ENCODE measurements around the gene SCD5.

The SCD5 gene

DNA sequence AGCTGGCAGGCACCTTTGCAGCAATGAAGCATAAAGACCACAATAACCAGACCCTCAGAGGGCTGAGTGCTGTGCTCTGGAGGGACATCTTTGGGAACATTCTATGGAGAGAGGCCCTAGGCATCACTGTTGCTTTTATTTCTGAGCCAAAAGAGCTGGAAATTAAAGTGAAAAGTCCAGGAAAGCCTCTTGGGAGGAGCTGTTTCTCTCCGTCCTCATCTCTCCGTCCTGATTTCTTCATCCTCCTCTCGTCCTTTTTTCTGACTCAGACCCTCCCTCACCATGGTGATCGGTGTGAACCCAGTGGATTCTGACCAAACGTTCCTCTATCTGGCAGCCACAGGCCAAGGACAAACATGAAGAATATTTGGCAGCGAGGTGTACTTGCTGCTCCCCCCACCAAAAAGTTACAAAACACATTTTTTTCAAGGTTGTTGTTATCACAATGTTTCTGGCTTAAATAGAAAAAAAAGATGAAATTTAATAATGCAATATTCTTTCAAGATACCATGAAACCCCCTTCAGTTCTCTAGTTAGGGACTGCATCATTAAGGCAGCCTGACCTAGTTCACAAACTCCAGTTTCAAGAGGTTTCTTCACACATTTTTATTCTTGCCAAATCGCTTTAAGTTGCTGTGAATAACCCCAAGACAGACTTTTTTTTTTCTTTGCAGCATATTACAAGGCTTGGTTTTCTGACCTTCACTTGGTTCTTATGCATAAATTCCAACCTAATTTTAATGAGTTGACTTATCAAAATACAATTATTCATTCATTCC is 80.2 kb downstream of the SCD5 start:
- no peak for DNase-seq

DNA sequence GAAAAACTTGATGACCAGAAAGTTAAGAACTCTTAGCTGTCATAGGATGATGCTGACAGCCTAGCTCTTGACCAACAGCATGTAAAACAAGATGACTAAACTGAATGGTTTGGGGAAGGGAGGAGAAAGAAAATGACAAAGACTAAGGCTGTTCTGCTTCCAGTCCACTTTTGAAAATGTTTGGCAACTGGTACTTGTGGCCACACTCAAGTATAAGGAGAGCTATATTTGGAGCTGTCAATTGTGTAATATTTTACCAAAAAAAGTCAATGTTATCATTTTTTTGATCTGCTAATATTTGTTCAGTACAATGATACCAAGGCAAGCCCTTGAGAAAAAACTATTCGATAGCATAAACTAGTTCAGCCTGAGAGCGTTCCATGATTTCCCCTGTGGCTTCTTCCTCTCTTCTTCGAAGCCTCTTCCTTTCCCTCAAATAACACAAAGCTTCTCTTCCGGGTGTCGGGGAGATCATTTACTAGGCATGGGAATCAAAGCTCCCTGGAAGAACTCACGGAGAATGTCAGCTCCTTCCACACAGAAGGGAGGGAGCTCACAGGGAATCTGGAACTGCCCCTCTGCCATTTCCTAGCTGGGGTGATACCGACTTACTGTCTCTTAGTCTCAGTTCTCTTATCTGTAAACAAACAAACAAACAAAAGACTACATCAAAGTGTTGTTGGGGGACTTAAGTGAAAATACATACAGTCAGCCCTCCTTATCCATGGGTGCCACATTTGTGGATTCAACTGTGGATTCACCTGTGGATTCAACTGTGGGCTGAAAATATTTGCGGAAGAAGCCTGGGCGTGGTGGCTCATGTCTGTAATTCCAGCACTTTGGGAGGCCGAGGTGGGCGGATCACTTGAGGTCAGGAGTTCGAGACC is 82.6 kb downstream of the SCD5 start:
- DNase-seq = no peak

DNA sequence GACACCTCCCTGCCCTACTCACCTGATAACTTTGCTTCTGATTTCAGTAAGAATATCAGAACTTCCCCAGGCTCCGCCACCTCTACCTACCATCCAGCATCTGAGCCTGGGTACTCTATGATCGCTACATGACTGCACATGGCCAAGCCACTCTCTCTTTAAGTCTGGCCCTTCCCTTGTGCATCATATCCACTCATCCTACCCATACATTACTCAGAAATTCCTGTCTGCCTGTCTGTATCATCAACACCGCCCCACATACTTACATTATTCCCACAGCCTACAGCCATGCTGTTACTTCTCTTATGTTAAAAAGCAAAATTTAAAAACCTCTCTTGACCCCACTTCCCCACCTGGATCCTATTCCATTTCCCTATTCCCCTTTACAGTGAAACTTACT is 84.7 kb downstream of the SCD5 start:
- no peak for DNase-seq

DNA sequence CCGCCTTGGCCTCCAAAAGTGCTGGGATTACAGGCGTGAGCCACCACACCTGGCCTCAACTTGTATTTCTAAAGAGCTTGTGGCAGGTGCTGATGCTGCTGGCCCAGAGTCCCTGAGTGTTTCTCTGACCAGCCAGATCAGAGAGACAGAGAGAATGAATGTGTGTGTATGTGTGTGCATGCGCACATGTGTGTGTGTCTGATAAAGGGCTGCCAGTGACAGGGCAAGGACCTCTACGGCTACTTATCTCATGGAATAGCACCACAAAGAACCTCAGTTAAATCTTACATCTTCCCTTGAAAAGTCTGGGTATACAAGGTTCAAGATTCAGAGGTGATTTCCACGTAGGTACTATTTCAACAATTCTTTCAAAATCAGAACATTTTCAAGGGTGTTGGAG is 86.0 kb downstream of the SCD5 start:
- no peak for DNase-seq

DNA sequence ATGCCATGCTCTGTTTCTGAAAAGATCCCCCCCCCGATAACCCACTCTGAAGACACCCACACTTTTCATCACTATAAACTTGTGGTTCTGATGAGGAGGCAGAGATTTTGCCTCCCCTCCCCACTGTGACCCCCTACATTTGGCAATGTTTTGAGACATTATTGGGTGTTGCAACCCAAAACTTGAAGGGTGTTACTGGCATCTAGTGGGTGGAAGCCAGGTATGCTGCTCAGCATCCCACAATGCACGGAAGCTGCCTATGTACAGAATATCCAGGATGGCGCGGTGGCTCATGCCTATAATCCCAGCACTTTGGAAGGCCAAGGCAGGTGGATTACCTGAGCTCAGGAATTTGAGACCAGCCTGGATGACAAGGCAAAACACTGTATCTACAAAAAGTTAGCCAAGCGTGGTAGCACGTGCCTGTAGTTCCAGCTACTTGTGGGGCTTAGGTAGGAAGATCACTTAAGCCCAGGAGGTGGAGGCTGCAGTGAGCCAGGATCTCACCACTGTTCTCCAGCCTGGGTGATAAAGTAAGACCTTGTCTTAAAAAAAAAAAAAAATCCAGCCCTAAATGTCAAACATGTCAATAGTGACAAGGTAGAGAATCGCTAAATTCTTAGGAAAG is 87.3 kb downstream of the SCD5 start:
- DNase-seq = no peak

DNA sequence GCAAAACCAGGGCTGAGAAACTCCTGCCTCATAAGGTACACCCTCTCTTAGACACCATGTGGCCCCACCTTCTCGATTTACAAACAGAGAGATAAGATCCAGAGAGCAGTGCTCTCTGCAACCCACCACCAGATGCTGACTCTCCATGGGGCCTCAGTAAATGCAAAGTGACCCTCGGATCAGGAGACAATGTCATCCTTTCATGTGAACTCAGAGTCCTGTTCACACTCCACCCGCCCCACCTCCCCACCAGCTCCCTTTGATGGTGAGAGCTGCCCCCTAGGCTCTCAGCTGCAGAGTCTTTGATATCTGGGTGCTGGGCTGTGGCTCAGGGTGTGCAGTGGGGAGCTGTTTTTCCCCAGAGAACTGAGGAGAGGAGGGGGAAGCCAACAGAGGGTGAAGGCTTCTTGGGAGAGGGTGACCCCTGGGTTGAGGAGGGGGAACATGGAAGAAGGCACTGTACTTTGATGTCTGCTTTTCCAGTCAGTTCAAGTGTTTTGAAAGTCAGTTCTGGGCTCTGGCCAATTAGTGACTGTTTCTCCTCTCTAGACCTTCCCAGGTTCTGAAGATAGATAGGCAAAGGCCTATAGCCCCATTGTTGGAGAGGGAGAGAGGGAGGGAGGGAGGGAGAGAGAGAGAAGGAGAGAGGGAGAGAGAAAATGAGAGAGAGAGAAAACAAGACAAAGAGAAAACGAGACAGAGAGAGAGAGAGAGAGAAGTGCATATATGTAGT is 88.2 kb downstream of the SCD5 start:
- no peak for DNase-seq

DNA sequence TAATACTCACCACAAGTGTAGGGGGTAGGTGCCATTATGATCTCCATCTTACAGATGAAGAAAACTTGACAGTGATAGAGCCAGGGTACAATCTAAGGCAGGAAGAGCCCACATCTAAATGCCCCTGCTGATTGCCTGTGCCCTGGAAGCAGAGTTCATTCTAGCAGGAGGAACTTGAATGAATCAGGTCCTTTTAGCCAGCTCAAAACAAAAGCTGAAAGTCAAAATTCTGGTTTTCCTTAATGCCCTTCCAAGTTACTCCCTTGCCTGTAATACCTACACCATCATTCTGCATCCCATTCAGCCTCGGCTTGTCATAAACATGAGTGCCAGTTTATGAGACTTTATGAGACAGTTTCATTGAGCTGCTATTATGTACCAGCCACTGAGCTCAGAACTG is 89.6 kb downstream of the SCD5 start:
- no peak for DNase-seq

DNA sequence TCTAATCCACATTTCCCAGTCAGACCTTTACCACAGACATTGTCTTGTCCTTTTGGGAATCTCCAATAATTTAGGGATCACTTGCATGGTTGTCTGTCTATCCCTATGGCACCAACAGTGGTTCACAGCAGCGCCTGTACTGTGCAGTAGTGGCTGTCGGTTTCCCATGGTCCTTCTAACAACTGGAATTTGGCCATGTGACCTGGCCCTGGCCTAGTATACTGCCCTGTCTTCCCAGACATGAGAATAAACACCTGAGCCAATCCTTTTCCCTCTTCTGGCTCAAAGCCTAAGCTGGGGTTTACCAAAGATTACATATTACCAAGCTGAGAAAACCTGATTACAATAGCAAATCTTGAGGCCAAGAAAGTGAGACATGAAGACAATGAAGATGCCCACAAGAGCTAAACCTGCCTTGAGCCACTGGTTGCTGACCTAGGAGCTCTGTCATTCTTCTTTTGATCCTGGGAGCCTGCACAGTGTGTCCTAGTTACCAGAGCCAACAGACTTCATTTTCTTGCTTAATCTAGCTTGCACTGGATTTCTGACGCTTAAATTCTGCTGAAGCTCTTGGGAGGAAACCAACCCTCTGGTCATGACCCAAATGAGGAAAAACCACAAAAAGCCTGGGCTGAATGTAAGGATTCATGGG is 92.1 kb downstream of the SCD5 start:
- no peak for DNase-seq

DNA sequence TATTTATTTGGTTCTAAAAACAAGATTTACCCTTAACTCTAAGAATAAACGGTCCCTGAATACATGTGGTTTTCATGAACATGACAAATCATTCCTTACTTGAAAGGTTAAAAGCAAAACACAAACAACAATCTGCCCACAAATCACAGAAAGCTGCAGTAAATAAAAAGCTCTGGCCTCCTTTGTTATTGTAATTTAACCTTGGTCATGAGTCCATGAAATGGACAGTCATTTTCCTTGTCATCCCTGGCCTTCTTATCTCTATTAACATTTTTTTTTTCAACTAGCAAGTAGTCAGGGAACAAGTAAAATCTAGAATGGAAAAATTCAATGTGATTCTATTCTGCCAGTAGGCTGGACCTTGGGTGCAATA is 92.7 kb downstream of the SCD5 start:
- DNase-seq = no peak

DNA sequence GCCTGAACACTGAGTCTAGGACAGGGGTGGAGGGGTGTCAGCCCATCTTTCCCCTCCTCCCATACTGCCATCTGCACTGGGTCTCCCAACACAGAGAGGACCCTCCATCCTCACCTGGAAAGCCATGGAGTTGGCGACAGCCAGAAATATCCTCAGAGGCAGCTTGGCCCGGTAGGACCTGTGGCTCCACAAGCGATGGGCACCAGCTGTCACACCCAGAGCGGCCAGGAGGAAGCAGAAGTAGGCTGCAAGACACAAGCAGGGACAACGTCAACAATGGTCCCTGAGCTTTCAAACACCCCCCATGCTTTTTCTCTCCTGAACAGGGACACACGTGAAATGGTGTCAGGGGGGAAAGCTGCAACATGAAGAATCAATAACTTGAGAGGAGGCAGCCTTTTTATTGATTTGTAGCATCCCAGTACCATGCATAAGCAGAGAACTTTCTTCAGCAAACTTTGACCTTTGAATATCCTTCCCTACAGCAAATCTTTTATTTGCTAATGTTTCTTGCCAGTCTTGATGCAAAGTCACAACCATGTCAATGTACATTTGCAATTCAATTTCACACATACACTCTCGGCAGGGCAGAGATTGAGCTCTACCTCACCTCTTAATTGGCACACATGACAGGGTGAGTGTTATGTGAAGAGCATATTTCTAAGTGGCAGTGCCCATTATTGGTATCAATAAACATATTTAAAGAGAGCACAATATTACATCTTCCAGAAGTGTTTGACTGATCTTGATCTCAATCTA is 93.2 kb downstream of the SCD5 start:
- DNase-seq = no peak

DNA sequence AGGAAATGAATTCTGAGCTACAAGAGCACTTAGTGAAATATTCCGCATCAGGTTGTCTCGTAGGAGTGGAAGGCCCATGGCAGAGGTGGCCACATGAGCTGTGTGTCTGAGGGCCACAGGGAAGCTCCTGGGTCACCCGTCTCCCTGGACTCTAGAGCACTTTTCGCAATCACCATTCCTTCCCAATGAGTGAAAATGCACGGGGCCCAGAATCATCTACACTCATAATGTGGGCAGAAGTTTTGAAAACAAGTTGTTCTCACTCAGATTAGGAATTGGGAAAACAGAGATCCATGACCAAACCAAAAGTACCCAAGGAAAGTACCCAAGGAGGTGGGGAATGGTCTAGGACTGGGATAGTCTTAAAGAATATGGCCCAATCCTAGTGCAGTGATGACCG is 94.4 kb downstream of the SCD5 start:
- DNase-seq = no peak

DNA sequence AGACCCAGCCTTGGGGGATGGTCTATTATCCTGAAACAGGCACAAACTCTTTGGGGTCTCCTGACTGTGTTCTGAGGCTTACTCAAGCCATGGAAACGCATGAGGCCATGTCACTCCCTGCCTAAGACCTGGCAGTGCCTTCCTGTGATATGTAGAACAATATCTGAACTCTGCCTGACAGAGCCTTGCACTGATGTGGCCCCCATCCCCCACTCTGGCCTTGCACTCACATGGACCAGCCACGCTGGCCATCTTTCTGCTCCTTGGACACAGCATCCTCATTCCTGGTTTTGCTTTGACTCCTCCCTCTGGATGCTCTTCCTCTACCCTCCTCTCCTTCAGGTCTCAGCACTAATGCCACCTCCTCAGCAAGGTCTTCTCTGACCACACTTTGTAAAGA is 100.2 kb downstream of the SCD5 start:
- DNase-seq = no peak

DNA sequence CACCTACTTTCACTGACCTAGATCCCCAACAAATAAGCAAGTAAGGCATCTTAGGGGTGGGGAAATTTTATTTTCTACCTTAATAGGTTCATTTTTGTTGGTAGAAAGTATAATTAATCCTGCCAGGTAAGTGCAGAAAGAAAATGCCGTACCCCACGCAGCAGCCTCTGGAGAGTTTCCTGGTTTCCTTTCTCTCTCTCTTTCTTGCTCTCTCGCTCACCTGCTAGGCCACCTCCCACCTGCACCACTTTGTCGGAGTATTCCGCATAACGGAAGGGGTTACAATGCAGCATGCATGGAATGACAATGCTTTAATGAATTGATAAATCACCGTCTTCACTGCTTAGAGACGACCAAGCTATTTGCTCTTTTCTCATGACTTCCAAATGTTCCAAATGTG is 101.0 kb downstream of the SCD5 start:
- no peak for DNase-seq

DNA sequence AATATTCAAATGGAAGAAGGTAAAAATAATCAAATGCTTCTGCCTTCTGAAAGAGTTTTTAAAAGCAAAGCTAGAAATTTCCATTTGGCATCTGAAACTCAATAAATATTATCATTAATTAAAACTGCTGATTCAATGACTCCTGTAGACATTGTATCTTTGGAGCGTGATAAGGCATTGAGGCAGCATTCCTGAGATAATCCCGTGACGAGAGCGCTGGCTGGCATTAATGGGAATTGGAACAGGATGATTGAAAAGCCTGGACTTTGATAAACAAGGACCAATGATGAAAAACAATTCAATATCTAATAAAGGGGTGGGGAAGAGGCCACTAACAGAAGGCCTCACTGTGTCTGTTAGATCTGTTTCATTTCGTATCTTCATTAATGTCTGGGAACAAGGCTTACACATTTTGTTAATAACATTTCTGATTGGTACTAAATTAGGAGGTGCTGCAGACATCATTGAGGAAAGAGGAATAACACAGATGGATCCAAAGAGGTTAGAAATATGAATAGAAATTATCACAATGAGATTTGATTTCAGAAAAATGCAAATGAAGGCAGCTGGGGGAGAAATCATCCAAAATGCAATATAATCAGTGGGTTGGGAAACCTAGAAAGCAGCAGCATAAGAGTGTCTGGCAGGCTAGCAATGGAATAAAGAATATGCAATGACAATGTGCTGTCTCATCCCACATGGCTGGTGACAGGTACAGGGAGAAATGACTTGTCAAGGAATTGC is 102.3 kb downstream of the SCD5 start:
- no peak for DNase-seq

DNA sequence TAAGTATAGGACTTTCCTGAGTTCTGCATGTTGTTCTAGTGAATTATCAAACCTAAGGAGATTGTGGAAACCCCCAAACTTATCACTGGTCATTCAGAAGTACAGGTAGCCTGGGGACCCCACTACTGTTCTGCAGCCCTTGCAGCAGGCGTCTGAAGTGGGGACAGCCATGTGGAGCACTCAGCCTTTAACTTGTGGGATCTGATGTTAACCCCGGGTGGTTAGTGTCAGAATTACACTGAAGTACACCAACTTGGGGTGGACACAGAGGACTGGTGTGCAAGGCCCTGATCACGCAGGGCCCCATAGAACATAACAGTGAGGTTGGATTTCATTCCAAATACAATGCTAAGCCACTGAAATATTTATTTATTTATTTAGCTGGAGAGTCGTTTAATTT is 103.7 kb downstream of the SCD5 start:
- DNase-seq = no peak

DNA sequence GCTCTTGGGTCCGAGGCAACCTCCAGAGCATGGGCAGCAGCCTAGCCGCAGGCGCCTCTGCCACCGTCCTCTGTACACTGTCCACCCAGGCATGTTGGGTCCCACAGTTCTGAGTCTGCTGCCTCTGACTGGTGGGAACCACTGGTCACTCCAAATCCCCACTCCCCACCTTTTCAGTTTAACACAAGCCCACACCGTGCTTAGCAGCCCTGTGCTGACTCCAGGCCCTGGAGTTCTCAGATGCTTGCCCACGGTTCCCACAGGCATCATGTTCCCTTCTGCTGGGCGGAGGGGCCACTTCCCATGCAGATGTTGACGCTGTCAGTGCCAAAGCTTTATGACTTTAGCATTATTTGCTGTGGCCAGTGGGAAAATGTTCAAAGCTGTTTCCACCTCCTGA is 104.5 kb downstream of the SCD5 start:
- DNase-seq = no peak

DNA sequence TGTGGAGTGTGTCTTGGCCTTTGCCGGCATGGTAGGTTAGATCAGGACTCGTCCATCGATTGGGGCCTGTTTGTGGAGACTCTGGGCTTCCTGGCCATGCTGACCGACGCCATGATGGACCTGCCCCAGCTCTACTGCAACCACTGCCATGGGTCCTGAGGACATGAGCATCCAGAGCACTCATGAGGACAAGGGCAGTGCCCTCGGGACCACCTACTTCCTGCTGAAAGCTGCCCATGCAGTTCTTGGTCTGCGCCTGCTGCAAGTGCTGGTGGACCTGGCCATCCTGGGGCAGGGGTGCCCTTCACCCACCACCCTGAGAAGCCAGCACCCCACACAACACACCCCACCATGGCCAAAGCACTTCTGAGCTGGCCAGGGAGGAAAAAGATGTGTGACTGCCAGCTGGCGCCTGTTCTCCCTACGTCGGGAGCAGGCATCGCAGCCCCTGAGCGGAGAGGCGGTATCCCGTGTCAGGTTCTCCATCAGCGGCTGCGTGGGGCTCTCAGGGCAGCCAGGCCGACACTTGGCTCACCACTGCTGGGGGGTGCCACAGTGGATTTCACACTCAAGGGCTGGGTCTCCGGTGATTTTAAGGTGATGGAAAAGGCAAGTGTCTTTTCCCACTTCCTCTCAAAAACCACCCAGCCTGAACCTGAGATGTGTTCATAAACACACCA is 106.4 kb downstream of the SCD5 start:
- no peak for DNase-seq

DNA sequence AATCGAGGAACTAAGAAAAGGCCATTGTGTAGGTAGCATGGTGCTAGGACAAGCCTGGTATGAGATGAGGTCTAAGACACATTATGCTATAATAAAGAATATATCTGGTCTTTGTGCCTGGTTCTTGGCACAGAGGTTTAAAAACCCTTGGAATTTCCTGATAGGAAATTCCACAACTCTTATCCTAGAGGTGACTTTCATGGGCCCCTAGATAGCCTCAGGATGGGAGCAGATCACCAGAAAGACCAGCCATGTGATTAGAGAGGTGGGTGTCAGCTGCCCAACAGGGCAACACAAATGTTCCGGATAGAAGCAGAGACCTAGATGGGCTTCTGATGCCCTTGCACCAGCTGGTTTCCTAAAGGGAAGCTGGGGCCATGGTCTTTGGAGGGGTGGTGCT is 107.2 kb downstream of the SCD5 start:
- DNase-seq = no peak

DNA sequence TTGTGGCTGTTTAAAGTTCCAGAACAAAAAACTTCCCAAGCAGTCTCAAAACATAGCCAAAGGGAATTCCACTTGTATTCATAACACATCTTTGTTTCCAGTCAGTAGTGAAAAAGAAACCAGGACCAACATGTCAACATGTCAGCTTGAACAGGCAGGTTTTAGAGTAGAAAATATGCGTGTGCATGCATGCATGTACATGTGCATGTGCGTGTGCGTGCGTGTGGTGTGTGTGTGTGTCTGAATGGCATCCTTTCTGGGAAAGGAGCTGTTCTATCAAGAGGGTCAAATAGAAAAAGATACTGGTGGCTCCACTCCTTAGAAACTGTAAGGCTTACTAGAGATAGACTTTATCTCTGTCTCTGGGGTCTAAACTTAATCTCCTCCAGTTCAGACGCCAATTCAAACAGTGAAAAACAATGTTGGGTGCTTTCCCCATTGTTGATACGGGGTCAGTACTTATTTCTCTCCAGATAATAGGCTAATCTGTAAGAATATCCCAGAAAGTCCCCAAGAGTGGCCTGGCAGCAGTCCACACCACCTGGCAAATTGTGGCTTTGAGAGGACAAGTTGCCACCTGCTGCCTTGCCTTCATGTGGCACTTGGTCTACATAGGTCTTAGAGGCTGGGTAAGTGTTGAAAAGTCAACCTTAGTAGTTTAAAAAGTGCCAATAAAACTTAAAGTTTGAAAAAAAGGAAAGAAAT is 110.4 kb downstream of the SCD5 start:
- no peak for DNase-seq

DNA sequence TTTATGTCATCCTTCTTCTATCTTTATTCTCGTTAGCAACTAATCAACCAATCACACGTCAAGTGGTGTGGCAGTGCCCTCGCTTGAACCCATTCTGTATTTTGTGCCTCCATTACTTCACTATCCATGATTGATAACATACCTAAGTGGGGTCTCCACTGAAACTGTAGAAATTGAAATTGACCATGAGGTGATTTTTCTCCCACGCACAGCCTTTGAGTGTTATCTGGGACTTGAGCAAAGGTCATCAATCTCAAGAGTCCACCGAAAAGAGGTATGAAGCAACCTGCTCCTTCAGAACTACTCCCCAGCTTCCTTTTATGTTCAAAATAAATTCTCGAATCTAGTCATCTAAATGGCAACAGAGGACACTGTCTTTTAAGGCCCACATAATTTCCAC is 111.1 kb downstream of the SCD5 start:
- no peak for DNase-seq
